AG10803 (cell line): ENCODE measurements around the gene PRCD.
"Not testable (repeated sequence)": the region's sequence is repeated elsewhere in the genome, so short reads cannot be mapped to it uniquely, and the experiment has no call there.

Experiments used
- DNase-seq: peaks from one replicate; pipeline ENCODE4 v3.0.0; 2010; ENCODE audit warnings: low read depth
- H3K4me3 ChIP-seq: 2 replicates; pipeline ENCODE4 v1.5.1; 2011; ENCODE audit warnings: mild to moderate bottlenecking, low read length, control low read depth
- CTCF ChIP-seq: conservative IDR thresholded peaks from 2 replicates; pipeline ENCODE4 v1.5.1; 2011; ENCODE audit warnings: mild to moderate bottlenecking, low read length, control low read depth, inconsistent platforms

The PRCD gene

GRCh38 chr17:76506408-76507345, 33.2 kb upstream of the PRCD start:
- H3K4me3 ChIP-seq: no peak overlapping the region
- peak; percentile 48 for DNase-seq
- peak; percentile 82 for TF ChIP-seq CTCF

GRCh38 chr17:76508472-76509063, 31.3 kb upstream of the PRCD start:
- DNase-seq, H3K4me3 ChIP-seq: not testable (repeated sequence)

GRCh38 chr17:76510831-76511244, 29.0 kb upstream of the PRCD start:
- TF ChIP-seq CTCF: no peak
- peak; percentile 67 for DNase-seq
- H3K4me3 ChIP-seq: no peak overlapping the region

- no peak overlapping the region for H3K4me3 ChIP-seq
- TF ChIP-seq CTCF: no peak
- DNase-seq: peak; percentile 40
Observed at GRCh38 chr17:76511668-76512365, 28.0 kb upstream of the PRCD start.

- no peak for TF ChIP-seq CTCF
- DNase-seq: no peak
- H3K4me3 ChIP-seq: no peak overlapping the region
Observed at GRCh38 chr17:76512366-76513305, 27.2 kb upstream of the PRCD start.

GRCh38 chr17:76513306-76513692, 26.5 kb upstream of the PRCD start:
- DNase-seq: no peak
- TF ChIP-seq CTCF: no peak
- no peak overlapping the region for H3K4me3 ChIP-seq

- DNase-seq, H3K4me3 ChIP-seq: not testable (repeated sequence)
Observed at GRCh38 chr17:76514355-76514754, 25.5 kb upstream of the PRCD start.
